OCI-M1 (cell line): Measurements from ENCODE around the gene MEMO1.
"Not testable (repeated sequence)": the region's sequence is repeated elsewhere in the genome, so short reads cannot be mapped to it uniquely, and the experiment has no call there.

Experiments used
- DNase-seq: peaks from one replicate; lab custom pipeline; 2025; lab: John Stamatoyannopoulos, UW

The MEMO1 gene

GRCh38 chr2:32010670-32011484, at the start of gene MEMO1:
TSS of gene MEMO1 (minus strand) at chr2:32011008. CDS start at chr2:32010247, 761 bp downstream.
- peak; percentile 98 for DNase-seq

- no peak for DNase-seq
Observed at GRCh38 chr2:32060266-32060665, 49.5 kb upstream of the MEMO1 start.

- peak; percentile 16 for DNase-seq
Observed at GRCh38 chr2:32058130-32058529, 47.3 kb upstream of the MEMO1 start.

- not testable (repeated sequence) for DNase-seq
Observed at GRCh38 chr2:32054583-32054982, 43.8 kb upstream of the MEMO1 start.

- DNase-seq: no peak
Observed at GRCh38 chr2:32051836-32052439, 41.1 kb upstream of the MEMO1 start.

- no peak for DNase-seq
Observed at GRCh38 chr2:32043561-32043960, 32.8 kb upstream of the MEMO1 start.

GRCh38 chr2:32039447-32040219, 28.8 kb upstream of the MEMO1 start, which contains the start of gene DPY30:
TSS of gene DPY30 (minus strand) at chr2:32039805. CDS start at chr2:32039456, 349 bp downstream.
- peak; percentile 96 for DNase-seq

GRCh38 chr2:32034198-32034887, 23.5 kb upstream of the MEMO1 start:
- not testable (repeated sequence) for DNase-seq

GRCh38 chr2:32018789-32019482, 8.1 kb upstream of the MEMO1 start:
- not testable (repeated sequence) for DNase-seq

GRCh38 chr2:32012872-32013271, 2.1 kb upstream of the MEMO1 start:
- no peak for DNase-seq

GRCh38 chr2:32011485-32011960, 715 bp upstream of the MEMO1 start:
- peak; percentile 76 for DNase-seq

- DNase-seq: peak; percentile 74
Observed at GRCh38 chr2:32010280-32010669, 533 bp downstream of the MEMO1 start.

- peak; percentile 66 for DNase-seq
Observed at GRCh38 chr2:32009516-32010256, 1.1 kb downstream of the MEMO1 start.

GRCh38 chr2:32008805-32009515, 1.8 kb downstream of the MEMO1 start:
- peak; percentile 66 for DNase-seq

- DNase-seq: no peak
Observed at GRCh38 chr2:32007121-32007391, 3.8 kb downstream of the MEMO1 start.

- DNase-seq: no peak
Observed at GRCh38 chr2:32005371-32005976, 5.3 kb downstream of the MEMO1 start.

GRCh38 chr2:32003791-32004190, 7.0 kb downstream of the MEMO1 start:
- no peak for DNase-seq

- DNase-seq: no peak
Observed at GRCh38 chr2:32002406-32002805, 8.4 kb downstream of the MEMO1 start.

- no peak for DNase-seq
Observed at GRCh38 chr2:31999438-31999837, 11.4 kb downstream of the MEMO1 start.
